ENCODE results near the gene PIGO.

PIGO gene

GRCh38 chr9:35042081-35042604 lies 54.2 kb downstream of the PIGO start:
- H3K9me3 ChIP-seq: no peaks in the 10 kb centered on the region
- H3K27ac ChIP-seq: no peak overlapping the region

More at GRCh38 chr9:35042081-35042604, 54.2 kb downstream of the PIGO start:
- peaks cover 39% of the 10 kb centered on the region for H3K36me3 ChIP-seq
- no peak for TF ChIP-seq CTCF (IDR thresholded peaks at IDR 0.05)
- H3K4me1 ChIP-seq (ENCODE audit: control insufficient read depth in 1 of 2, insufficient read depth in 1 of 2, low read depth in 1 of 2, low read length in 1 of 2): no peaks in the 10 kb centered on the region
- H3K4me3 ChIP-seq (ENCODE audit: low read depth in 1 of 2, low read length in 1 of 2): no peak overlapping the region
- H3K27me3 ChIP-seq: no peaks in the 10 kb centered on the region

Measured in neutrophil (primary cell).